NCI-H2227 treated with DMSO at 0.1 percent for 48 hours (cell line): ENCODE data around the gene SARM1.
"Not testable (repeated sequence)": the region's sequence is repeated elsewhere in the genome, so short reads cannot be mapped to it uniquely, and the experiment has no call there.

ENCODE experiments used
- DNase-seq: peaks from one replicate; lab custom pipeline; 2025; lab: John Stamatoyannopoulos, UW

SARM1 gene

DNA sequence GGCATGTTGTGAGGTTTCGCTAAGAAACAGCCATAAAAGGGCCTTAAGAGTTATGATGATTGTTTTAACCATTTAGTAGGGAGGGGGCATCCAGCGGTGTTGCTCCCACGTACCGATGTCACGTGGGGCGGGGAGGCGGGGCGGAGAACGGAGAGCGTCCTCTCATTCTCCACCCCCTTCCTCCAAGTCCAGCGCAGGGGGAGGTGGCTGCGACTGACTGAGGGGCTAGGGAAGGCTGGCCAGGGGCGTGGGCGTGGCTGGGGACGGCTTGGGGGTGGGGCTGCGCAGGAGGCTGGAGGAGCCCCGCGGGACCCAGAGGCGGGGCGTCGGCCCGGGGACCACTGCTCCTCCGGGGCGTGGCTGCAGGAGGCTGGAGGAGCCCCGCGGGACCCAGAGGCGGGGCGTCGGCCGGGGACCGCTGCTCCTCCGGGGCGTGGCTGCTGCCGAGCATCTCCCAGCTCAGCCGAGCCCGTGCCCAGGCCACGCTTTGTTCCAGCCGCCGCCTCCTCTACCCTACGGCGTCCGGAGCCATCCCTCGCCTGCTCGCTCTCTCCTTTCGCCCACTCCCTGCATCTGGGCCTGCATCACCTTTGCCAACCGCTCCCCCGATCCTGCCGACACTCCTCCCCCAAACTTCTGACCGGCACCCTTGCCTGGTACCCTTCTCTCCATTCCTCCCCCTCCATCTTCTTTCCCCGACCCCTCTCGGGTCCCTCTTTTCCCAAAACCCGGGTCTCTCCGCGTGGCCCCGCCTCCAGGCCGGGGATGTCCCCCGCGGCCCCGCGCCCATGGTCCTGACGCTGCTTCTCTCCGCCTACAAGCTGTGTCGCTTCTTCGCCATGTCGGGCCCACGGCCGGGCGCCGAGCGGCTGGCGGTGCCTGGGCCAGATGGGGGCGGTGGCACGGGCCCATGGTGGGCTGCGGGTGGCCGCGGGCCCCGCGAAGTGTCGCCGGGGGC, at the start of gene SARM1:
SARM1 (plus strand) TSS at position 450 of the 958 bp plus-strand sequence; CDS start at position 789, 339 bp downstream.
- DNase-seq = peak; percentile 83

DNA sequence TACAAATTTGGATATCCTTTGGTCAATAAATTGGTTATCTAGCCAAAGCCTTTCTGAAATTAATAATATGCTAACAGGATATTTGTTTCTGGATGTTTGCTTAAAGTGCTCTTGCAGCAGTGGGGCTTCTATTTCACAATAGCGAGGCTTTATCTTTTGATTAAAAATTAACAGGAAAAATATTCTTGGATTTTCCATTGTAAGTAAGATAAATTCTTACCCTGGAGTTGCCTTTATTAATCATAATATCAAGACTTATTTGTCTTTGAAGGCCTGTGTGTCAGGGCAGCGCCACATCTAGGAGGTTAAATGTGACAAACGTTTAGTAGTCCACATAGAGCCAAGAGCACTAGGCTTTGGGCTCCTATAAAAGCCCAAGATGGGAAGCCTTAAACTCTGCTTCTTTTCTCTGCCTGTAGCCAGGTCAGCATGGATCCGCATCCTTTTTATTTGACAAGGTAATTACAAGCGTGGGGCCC, 47.2 kb upstream of the SARM1 start:
- DNase-seq = no peak

DNA sequence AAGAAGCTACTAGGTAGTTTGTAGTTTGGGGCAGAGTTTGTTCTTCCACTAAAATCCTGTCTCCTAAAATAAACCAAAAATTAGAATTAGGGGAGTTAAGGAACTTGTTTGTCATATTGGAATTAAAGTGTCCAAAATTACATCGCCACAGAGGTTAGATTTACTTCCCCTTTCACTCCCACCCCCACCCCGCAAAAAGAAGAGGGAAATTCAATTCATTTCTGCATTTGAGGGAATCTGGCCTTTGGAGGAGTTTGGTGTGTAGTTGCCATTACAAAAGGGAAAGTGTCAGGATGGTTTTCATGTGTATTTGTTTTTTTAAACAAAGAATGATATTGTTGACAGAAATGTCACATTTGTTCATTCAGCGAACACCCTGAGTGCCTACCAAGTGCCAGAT, 46.7 kb upstream of the SARM1 start:
- no peak for DNase-seq

DNA sequence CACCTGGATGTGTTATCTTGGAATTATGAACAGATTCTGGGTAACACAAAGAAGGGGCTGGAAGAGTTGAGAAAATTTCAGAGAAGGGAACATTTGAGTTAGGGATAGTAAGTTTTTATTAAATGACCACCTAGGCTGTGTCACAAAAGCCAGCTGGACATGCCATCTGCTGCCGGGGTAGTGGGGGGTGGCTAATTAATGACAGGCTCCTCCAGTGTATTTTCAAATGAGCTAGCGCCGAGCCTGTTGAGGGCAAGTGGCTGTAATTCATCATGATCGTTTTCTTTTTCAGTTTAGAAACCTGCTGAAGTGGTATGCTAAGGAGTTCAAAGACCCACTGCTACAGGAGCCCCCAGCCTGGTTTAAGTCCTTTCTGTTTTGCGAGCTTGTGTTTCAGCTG, 46.3 kb upstream of the SARM1 start:
- no peak for DNase-seq

DNA sequence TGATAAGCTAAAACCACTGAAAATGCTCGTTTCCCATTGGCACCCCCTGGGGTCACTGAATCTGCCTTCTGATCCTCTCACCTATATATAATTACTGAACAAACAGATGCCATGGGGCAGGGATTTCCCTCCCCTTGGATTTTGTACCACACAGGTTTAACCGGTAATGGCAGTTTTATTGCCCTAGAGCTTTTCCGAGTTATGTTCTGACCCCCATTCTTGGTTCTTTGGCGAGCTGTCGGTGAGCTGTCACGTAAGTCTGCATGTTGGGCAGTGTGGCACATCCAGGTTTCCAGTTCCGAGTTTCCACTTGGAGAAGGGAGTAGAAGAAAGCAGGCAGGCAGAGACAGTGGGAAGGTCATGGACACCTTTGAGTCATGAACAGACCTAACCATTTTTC, 45.4 kb upstream of the SARM1 start:
- DNase-seq = no peak

DNA sequence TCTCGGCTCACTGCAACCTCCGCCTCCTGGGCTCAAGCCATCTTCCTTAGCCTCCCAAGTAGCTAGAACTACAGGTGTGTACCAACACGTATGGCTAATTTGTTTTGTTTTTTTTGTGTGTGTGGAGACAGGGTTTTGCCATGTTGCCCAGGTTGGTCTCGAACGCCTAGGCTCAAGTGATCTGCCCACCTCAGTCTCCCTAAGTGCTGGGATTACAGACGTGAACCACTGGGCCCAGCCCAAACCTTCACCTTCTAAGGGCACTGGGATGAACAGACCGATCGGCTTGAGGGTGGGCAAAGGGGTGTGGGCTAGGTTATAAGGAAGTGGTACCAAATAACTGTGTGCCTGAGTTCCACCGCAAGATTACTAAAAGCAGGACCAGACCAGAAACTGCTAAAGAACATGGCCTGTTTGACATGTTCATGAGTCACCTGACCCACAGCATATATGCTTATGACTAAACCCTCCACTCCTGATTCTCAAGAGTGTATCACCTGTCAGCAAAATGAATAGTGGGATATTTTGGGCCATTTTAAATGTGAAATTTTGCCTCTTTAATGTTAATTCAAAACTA, 44.4 kb upstream of the SARM1 start:
- DNase-seq = no peak

DNA sequence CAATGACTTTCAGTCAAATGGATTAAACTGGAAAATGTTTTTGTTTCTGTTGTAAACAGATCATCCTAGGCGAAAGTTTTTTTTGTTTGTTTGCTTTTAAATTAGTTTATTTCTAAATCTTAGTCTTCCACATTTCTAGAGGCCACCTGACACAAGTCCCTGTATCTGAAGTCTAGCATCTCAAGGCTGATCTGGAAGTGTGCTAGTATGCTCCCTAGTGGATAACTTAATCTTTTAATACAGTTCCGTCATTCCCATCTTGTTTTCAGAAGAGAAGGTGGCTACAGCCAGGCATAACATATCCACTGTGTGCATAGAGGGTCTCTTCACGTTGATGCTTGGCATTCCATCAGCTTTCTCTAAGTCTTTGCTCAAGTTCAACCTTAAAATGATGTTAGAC, 43.8 kb upstream of the SARM1 start:
- no peak for DNase-seq

DNA sequence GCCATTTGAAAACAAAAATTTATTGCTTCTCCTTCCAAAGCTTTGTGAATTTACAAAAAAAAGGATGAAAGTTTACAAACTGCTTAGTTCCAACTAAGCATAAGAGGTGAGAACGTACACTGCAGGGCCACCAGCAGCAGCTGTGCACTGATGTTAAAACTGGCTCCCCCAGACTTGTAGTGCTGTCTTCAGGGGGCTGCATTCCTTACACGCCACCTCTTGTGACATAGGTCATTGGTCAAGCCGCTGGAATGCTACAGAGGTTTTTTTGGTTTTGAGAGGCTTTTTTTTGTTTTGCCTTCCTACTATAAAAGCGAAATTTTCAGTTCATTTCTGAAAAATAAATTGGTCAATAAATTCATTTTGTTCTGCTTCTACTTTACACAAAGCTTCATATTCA, 43.2 kb upstream of the SARM1 start:
- DNase-seq = no peak

DNA sequence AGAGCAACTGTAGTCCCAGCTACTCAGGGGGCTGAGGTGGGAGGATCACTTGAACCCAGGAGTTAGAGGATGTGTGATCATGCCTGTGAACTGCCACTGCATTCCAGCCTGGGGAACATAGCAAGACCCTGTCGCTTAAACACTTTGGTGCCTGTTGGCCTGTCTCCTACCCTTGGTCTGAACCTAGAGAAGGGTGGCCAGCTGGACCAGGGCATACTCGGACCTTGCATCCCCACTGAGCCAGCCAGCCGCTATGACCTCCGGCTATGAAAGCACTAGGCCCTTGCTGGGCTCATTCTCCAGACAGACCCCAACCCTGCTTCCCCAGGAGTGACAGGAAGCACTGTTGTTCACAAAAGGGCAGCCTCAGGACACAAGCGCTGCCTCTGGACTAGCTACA, 40.8 kb upstream of the SARM1 start:
- no peak for DNase-seq

DNA sequence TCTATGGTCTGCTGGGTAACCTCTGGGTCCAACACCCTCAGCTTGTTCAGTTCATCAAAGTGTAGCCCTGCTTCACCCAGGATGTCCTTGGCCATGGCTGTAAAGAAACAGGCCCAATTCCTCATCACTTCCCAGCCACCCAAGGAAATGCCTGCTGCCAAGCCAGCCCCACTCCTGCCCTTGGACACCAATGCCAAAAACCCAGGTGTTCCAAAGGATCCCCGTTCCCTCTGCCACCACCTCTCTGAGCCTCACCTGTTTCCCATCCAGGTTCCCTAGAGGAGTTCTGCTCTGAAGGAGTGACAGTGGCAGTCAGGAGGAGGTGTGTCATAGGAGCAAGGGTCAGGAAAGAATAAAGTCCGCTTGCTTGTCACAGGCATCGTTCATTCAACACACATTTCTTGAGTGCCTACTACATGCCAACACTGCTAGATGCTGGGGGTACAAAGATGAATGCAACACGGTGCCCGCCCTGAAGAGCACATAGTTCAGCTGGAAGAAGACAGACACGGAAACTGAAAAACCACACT, 39.5 kb upstream of the SARM1 start:
- DNase-seq = no peak

DNA sequence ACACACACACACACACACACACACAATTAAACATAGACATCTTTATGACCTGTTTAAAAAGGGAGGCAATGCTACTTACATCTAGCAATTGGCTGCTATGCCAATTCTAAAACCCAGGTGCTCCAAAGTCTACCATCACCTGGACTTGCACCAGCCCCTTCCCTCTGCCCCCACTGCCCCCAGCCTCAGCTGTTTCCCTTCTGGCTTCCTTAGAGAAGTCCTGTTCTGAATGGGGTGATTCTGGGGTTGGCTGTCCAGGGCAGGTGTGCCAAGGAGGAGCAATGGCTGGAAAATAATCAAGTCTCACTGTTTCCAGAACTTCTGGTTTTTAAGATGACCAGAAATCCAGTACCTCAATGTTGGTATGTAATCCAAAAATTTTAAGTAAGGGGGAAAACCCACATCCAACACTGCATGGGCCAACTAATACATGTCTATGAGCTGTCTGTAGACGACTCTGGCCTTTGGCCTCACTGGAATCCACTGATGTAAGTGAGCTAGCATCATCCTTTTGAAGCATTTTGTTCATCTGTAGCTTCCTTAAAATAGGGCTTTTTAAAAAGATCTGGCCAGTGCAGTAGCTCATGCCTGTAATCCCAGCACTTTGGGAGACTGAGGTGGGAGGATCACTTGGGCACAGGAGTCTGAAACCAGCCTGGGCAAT, 38.3 kb upstream of the SARM1 start:
- no peak for DNase-seq

DNA sequence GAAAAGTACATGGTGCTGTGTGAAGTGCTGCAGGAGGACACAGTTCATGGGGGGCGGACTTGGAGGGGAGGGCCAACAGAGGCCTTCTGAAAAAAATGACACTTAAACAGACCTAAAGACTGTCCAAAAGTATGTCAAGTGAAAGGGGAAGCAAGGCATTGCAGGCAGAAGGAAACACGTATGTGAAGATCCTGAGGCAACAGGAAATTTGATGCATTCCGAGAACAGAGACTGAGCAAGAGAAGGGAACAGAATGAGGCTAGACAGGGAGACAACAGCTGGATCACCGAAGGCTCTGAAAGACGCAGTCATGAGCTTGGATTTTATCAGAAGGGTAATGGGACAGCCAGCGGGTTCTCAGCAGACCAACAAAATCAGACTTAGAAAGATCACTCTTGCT, 37.3 kb upstream of the SARM1 start:
- no peak for DNase-seq

DNA sequence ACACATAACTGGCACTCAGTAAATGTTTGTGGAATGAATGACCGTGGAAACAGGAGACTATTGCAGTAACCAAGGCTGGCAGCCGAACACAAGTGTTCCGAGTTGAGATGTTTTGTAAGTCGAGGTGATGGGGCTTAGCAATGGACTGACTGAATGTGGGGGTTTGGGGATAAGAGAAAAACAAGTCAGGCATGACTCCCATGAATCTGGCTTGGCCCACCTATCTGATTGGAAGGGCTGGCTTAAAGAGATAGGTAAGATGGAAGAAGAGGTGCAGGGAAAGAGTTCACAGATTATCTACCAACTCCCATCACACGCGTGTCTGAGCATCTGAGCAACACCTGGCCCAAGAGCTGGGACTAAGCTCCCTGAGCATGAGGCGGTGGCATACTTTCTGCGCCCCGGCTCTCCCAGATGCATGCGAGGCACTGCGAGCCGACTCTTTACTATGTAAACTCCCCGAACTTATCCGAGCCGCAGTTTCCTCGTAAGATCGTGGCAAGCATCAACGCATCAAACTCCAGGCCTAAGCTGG, 36.8 kb upstream of the SARM1 start:
- DNase-seq = no peak

DNA sequence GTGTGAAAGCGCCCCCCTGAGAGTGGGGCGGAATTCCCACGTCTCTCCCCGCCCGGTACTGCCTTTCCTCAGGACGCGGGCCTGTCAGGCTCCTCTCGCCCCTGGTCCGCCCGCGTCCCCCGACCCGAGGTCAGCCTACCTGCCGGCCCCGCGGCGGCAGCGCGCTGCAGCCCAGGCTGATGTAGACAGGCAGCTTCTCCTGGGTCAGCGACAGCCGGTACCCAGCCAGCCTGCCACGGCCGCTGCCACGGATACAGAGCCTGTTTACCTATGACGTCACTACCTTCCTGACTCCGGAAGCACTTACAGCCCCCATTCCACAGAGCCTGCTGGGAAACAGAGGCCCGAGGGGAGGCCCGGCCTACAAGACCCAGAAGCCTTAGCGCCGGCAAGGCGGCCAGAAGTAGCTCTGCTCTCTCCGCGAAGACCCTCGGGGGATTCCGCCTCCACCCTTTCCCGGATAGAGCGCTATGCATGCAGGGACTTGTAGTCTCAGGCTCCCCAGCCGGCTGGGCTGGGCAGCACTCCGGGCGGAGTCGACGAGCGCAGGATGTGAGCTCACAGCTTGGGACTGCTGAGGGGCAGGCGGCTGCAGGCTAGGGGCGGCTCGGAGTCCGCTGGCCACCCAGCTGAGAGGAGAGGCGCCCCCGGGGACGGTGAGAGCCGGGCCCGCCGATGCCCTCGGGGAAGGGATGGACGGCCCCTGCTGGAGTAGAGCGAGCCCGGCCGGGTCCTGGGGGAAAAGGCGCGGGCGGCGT, 36.1 kb upstream of the SARM1 start, which contains the start of the genes IFT20 and TNFAIP1:
IFT20 (minus strand) TSS at position 272 of the 758 bp plus-strand sequence. CDS start 3,487 bp downstream, outside the sequence.
TNFAIP1 (plus strand) TSS at position 561 of the 758 bp plus-strand sequence. CDS start 3,761 bp downstream, outside the sequence.
- DNase-seq = peak; percentile 93

DNA sequence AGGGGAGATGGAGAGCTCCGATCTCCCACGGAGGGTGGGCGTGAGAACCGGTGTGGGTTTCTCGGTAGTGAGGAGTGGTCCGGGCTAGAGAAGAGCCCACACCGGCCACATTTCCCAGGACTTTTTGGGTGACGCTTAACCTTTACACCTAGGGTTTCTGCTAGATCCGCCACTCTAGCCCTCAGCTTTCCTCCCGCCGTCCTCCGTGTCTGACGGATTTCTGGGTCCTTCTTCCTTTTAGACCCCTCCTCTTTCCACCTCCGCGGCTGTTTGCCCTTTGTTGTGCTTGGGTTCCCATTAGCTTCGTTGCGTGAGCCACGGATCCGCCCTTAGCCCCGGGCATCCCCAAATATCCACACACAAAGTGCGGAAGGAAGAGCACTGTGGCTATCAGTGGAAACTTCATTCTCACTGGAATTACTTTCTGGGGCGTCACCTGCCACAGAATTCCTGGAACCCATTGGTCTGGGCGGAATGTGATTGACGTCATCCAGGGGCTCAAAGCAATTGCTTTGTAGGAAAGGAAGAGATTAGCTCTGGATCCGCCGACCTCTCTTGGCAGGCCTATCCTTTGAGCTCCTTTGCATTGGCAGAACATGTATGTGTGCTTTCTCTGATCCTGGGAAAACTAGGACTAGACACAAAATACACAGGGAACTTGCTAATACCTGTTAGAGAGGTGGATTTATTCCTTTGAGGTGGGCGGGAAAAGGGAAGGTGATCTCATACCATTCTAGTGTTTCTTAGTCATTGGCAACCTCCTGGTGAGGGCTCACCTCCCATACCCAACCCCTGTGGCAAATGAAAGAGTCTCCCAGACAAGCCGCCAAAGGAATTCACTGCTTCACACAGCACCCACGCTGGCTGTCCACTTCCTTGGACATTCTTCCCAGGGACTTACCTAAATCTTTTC, 35.3 kb upstream of the SARM1 start:
- peak; percentile 57 for DNase-seq

DNA sequence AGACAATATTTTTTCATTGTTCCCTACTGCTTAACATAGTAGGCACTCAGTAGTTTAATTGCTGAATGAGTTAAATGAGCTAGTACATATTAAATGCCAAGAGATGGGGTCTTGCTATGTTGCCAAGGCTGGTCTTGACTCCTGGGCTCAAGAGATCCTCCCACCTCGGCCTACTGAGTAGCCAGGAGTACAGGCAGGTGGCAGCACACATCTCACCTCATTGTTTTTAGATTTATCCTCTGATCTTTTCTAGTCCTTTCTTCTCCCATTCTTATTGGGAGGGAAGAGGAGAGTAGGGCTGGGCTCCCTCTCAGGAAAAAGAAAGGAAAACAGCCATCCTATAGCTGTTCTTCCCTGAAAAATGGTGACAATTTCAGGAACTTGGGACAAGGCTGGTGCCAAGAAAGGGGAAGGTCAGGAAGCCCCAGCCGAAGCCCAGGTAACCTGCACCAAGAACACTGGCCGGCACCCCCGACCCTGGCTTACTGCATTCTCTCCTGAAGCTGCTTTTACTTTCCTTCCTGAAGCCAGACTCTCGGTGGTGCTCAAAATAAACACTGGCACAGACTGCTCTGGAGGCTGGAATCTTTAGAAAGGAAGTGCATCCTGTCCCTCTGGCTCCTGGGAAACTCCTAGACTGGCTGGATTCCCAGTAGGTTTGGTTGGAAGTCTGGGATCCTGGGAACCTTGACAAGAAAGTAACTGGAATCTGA, 33.3 kb upstream of the SARM1 start:
- no peak for DNase-seq

DNA sequence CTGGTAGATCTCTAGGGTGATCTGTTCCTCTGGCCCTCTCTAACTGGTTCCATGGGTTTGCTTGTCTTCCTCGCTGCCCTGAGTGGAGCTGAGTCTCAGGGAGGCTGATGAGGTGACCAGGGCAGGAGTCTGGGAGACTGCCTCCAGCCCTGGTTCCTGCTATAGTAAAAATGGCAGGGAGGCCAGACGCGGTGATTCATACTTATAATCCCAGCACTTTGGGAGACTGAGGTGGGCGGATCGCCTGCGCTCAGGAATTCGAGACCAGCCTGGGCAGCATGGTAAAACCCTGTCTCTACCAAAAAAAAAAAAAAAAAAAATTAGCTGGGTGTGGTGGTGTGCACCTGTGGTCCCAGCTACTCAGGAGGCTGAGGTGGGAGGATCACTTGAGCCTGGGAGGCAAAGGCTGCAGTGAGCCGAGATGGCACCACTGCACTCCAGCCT, 32.7 kb upstream of the SARM1 start:
- DNase-seq = not testable (repeated sequence)

DNA sequence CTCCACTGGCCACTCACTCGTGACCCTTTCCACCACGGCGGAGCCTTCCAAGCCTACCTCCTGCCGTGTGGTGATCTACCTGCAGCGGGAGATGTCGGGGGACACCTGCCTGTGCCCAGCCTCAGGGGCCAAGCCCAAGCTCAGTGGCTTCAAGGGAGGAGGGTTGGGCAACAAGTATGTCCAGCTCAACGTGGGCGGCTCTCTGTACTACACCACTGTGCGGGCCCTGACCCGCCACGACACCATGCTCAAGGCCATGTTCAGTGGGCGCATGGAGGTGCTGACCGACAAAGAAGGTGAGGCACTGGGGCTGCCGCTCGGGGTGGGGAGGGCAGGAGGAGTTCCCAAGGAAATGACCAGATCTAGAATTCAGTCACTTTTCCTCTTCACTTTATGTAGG, 32.1 kb upstream of the SARM1 start:
- DNase-seq = no peak

DNA sequence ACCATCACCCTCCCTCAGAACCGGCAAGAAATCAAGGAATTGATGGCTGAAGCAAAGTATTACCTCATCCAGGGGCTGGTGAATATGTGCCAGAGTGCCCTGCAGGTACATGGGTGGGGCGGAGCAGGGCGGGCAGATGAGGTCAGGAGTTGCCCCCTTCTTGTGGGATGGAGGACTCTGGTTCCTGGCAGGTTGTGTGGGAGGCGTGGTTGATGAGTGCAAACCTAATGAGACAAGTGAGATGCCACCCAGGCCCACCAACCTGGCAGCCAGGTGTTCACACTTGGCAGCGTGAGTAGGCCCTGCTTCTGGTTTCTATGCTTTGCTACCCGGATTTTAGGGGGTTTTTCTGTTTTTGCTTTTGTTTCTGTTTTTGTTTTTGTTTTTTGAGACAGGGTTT, 31.1 kb upstream of the SARM1 start:
- no peak for DNase-seq
